Inflammatory macrophage treated with lipopolysaccharide for 1 hour (primary cell): ENCODE measurements around the gene LTB4R2.
A peak's percentile ranks its signal among the peaks of the same experiment; 100 is the strongest.
"Not testable (repeated sequence)": the region's sequence is repeated elsewhere in the genome, so short reads cannot be mapped to it uniquely, and the experiment has no call there.

ENCODE experiments used
- DNase-seq, 2 donors: peaks; one replicate each; pipeline ENCODE4 v3.0.0-alpha.2; 2020 to 2022

Gene LTB4R2

DNA sequence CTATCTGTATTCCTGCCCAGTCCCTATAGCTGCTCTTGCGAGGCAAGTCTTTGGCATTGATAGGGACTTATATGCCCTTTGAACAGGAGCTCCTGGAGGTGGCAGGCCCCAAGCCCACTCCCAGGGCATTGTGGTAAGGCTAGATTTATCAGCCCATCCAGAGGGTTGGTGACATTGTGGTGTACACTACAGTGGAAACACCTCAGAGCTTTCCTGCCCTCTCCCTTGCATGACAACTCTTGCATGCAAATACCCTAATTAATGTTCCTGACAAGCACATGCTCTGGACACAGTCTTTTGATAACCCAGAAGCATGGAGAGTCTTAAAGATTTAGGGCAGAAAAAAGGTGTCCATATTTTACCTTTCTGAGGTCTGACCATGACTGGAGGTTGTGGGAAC lies 30.7 kb downstream of the LTB4R2 start:
- DNase-seq, result no peak

- no peak for DNase-seq
These were observed 32.9 kb downstream of the LTB4R2 start for GRCh38 chr14:24342889-24343288.

- DNase-seq, result no peak
These were observed 34.1 kb downstream of the LTB4R2 start for GRCh38 chr14:24343795-24344660.

DNA sequence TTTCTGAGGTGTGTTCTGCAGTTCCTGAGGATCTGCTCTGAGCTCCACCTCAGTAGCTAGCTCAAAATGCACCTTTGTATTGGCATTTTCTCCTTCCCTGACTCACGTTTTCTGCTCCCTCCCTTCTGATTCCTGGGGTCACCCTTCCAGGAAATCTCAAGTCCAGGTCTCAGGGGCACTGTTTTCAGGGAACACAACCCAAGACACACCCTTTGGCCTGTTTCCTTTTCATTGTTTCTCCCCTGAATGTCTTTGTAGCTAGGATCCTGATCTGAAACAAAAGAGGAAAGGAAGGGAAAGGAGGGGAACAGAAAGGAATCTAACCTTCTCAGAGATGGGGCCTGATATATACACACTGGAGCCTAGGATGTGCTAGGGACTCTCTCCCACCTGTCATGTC lies 37.2 kb downstream of the LTB4R2 start:
- DNase-seq, result no peak

DNA sequence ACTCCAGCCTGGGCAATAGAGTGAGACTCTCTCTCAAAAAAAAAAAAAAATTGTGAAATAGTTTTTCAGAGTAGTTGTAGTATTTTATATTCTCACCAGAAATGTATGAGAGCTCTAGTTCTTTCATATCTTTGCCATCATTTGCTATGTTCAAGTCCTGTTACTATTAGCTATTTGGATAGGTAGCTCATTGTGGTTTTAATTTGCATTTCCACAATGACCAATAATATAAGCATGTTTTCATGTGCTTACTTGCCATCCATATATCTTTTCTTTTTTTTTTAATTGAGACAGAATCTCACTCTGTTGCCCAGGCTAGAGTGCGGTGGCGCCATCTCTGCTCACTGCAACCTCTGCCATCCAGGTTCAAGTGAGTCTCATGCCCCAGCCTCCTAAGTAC lies 38.2 kb downstream of the LTB4R2 start:
- DNase-seq, result no peak

- DNase-seq, result no peak
These were observed 39.8 kb downstream of the LTB4R2 start for GRCh38 chr14:24349742-24350141.

GRCh38 chr14:24351517-24351916 lies 41.6 kb downstream of the LTB4R2 start:
- peak in 1 of 2 donors; percentile 25 for DNase-seq

GRCh38 chr14:24353559-24354481 lies 43.9 kb downstream of the LTB4R2 start:
- peak; percentile 51 to 58 for DNase-seq

- DNase-seq, result not testable (repeated sequence)
These were observed 44.5 kb downstream of the LTB4R2 start for GRCh38 chr14:24354482-24354825.

- no peak for DNase-seq
These were observed 45.1 kb downstream of the LTB4R2 start for GRCh38 chr14:24355009-24355408.

DNA sequence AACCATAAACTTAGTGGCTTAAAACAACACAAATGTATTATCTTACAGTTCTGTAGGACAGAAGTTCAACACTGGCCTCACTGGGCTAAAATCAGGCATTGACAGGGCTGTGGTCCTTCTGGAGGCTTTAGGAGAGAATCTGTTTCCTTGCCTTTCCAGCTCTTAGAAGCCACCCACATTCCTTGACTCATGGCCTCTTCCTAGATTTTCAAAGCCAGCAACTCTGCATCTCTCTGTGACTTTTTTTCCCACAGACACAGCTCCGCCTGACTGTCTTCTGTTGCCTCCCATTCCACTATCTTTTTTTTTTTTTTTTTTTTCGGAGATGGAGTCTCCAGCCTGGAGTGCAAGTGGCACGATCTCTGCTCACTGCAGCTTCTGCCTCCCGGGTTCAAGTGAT lies 46.3 kb downstream of the LTB4R2 start:
- no peak for DNase-seq

- DNase-seq, result no peak
These were observed 50.3 kb downstream of the LTB4R2 start for GRCh38 chr14:24360281-24360680.

DNA sequence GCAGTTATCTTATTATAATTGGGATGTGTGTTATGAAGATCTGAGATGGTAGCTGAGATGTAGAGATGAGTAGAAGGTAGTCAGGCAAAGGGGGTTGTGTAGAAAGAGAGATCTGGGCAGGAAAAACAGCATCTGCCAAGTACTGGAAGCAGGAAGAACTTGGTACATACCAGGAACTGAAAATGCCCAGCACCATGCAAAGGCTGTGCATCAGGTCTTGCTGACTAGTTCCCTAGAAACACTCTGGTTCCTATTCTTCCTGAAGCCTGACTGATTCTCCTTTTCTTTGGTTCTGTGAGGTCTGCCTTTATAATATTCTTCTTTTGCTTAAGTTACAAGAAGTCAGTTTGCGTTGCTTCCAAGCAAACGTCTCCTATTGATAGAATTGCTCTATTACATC lies 51.4 kb downstream of the LTB4R2 start:
- peak in 1 of 2 donors; percentile 32 for DNase-seq
